Measurements from ENCODE around the gene CAT.

The CAT gene

DNA sequence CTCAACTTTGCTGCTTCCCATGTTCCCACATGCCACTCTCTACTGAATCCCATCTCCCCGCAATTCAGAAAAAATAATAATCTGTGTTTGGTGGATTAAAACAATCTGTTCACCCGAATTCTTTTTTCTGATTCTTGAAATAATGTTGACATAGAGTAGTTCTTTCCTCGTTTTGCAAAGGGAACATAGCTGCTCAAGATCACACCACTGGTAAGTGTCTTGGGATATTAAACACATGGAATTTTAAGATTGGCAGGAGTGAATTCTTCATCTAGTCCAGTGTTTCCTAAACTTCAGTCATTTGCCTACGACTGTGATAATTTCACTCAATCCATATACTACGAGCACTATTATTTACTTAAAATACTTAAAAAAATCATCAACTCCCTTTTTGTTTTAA lies 68.9 kb downstream of the CAT start:
- TF ChIP-seq, protein P1, sequence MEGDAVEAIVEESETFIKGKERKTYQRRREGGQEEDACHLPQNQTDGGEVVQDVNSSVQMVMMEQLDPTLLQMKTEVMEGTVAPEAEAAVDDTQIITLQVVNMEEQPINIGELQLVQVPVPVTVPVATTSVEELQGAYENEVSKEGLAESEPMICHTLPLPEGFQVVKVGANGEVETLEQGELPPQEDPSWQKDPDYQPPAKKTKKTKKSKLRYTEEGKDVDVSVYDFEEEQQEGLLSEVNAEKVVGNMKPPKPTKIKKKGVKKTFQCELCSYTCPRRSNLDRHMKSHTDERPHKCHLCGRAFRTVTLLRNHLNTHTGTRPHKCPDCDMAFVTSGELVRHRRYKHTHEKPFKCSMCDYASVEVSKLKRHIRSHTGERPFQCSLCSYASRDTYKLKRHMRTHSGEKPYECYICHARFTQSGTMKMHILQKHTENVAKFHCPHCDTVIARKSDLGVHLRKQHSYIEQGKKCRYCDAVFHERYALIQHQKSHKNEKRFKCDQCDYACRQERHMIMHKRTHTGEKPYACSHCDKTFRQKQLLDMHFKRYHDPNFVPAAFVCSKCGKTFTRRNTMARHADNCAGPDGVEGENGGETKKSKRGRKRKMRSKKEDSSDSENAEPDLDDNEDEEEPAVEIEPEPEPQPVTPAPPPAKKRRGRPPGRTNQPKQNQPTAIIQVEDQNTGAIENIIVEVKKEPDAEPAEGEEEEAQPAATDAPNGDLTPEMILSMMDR (IDR thresholded peaks at IDR 0.05; ENCODE audit: low read depth, low read length): no peak

DNA sequence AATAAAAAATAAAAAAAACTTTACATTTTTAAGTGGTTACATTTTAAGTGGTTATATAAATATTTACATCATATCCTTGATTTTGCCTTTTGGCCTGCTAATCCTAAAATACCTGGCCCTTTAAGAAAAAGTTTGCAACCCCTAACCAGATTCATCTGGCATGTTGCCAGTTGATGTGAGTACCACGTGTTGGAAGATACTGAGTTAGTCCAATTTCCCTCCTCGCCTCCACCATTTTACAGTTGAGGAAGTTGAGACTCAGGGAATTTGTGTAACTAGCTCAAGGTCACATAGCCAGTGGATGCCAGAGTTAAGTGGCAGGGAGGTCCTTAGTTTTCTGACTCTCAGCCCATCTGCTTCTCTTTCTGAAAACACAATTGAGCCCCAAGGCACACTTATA lies 69.8 kb downstream of the CAT start:
- no peak for DNase-seq (ENCODE audit: extremely low read depth, low read depth)
- TF ChIP-seq, protein P1 (IDR thresholded peaks at IDR 0.05; ENCODE audit: low read depth, low read length): no peak

More for the DNA sequence above, 68.9 kb downstream of the CAT start:
- no peak for DNase-seq (ENCODE audit: extremely low read depth, low read depth)

DNA sequence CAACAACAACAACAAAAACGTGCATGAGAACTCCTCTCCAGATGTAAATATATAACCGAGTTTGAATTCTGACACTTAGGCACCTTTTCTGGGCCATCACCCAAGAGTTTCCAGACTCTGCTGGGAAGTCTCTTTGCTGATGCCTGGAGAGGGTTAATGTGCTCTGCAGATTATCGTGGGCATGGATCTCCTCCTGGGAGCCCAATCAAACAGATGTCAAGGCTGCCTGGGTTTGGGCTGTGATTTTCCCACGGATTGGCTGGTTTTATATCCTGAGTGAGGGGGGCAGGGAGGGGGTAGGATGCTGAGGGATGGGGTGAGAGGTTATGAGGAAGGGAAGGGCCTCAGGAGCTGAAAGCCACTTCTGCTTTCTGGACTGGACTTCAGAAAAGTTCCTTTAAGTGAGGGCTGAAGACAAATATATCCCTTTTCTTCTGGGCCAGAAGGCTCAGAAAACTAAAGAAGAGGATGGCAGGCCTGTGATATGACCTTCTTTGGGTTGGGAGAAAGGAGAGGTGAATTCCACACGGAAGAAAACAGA lies 70.7 kb downstream of the CAT start:
- no peak for DNase-seq (ENCODE audit: extremely low read depth, low read depth)
- TF ChIP-seq, protein P1 (IDR thresholded peaks at IDR 0.05; ENCODE audit: low read depth, low read length): no peak

DNA sequence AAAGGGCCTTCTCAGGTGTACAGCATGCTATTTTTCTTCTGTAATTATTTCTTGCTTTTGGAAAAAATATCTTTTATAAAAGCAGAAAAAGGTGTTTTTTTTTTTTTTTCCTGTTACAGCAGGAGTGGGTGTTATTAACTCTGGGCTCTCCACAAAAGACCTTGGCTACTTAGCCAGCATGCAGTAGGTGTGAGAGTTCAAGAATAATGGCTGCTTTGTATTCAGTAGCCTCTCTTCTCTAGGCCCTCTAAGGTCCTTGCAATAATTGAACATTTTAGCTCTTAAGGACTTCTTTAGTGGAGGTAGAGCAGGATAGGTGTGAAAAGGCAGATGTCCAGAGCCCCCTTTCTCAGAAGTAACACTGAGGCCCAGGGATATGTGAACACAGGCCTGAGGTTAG lies 71.5 kb downstream of the CAT start:
- TF ChIP-seq, protein P1 (IDR thresholded peaks at IDR 0.05; ENCODE audit: low read depth, low read length): no peak
- DNase-seq (ENCODE audit: extremely low read depth, low read depth): no peak

DNA sequence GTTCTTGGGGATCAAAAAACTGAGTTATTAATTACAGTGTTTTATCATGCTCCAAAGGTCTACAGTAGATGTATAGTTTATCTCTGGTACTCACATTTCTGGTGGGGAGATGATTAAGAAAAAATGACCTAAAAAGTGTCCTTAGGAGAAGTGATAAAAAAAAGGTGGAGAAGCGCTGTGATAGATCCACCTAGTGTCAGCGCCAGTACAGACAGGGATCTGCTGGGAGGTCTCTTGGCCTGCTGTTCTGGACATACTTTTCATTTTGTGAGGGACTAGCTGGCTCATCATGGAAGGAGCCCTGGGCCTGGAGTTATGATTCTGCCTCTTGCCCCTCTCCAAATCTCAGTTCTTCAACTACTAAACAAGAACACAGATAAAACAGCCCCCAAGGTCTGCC lies 71.9 kb downstream of the CAT start:
- no peak for DNase-seq (ENCODE audit: extremely low read depth, low read depth)

DNA sequence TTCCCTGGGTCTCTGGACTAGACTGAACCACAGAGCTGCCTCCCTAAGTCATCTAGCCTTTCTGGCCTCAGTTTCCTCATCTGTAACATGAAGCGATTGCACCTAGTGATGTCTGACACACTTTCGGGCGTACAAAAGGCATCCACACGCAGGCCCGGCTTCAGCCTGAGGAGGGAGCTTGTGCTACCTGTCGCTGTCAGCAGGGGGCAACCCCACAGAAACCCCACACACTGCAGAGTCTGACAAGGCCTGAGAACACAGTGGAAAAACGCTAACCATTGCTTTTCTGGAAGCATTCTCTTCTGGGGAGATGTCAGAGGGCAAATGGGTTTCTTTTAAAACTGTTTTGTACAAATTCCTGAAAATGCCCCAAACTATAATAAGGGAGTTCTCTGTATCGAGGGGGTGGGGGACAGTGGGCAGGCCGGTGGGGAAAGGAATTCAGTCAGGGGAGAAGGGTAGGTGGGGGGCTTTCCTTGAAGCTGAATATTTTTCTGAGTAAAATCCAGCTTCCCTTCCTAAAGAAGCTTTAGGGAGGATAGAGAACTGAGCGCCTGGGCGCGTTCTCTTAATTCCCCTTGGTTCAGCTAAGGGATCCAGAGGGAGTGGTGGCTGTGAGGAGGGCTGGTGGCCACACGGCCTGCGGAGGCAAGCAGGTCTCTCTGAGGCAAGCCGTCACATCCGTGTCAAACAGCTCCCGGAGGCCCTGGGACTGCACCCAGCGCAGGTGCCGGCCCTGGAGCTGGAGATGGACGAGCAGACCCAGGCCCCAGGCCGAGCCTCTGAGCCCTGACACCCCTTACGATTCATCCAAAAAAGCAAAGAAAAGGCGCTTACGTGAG lies 74.3 kb downstream of the CAT start:
- TF ChIP-seq, protein P1 (IDR thresholded peaks at IDR 0.05; ENCODE audit: low read depth, low read length): peak; percentile 80
- DNase-seq (ENCODE audit: extremely low read depth, low read depth): no peak

More for the DNA sequence above, 71.9 kb downstream of the CAT start:
- TF ChIP-seq, protein P1 (IDR thresholded peaks at IDR 0.05; ENCODE audit: low read depth, low read length): no peak

DNA sequence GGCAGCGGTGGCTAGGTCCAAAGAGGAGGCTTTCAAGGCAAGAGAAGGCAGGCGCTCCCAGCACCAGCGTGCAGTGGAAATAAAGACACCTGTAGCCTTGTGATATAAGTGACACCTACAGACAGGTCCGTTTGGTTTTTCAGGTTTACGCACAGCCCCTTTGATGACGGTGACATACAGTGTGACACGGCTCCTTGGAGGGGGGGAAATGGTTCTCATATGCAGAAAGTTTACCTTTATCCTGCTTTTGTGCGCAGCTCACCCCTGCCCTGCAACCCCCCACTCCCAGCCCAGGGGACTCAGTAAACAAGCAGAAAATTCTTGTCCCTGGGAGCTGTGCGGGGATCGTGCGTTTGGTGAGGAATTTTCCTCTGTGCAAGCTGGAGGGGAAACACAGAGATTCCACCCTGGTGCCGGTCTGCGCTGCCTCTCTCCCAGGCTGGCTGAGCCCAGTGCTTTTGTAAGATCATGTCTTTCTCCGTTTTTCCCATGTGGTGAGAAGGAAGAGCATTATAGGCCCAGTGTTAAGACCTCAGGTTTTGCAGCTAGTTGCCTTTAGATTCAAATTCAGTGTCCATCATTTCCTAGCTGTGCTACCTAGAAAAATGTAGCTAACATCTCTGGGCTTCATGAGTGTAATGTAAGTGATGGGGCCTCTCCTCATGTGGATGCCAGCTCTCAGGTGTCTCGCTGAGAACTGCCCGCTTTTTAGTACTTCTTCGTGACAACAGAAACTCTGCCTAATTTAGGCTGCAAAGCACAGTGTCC lies 75.1 kb downstream of the CAT start, which contains the start of gene ELF5:
Gene ELF5 (minus strand): TSS at position 113 of the 768 bp plus-strand sequence. CDS start 8,045 bp downstream, outside the sequence.
- TF ChIP-seq, protein P1 (IDR thresholded peaks at IDR 0.05; ENCODE audit: low read depth, low read length): no peak
- no peak for DNase-seq (ENCODE audit: extremely low read depth, low read depth)

All from AG09319 (cell line).